Lower leg skin (tissue), 3 donors: ENCODE results near the gene CCDC149.

ENCODE experiments used
- POLR2A ChIP-seq, 2 donors: fragments of 450-650 bp; IDR thresholded peaks; one replicate each; pipeline ENCODE4 v1.6.1; 2016 to 2017; ENCODE audit warnings: antibody characterized with exemption in 2 of 2, mild to moderate bottlenecking in 1 of 2, moderate library complexity in 1 of 2
- TF ChIP-seq, protein P1 (sequence below), 3 donors: fragments of 450-650 bp; IDR thresholded peaks; one replicate each; pipeline ENCODE4 v1.5.1; 2016; ENCODE audit warnings: antibody characterized with exemption in 3 of 3, mild to moderate bottlenecking in 3 of 3, moderate library complexity in 2 of 3

DNA sequence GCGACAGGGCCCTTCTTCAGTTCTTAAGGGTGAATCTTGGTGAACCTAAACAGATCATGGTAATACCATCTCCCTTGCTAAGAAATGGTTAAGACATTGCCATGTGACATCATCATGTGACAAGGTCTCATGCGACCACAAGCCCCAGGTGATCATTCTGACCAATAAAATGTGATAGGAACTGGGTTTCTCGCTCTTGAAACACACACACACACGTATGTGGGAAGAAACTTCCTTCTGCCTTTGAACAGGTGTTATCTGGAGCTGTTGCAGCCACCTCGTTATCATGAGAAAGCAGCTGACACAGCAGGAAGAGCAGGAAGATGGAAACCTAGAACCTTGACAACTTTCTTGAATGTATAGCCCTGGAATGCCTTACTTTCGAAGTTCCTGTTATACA, 107.3 kb downstream of the CCDC149 start:
- TF ChIP-seq, protein P1, sequence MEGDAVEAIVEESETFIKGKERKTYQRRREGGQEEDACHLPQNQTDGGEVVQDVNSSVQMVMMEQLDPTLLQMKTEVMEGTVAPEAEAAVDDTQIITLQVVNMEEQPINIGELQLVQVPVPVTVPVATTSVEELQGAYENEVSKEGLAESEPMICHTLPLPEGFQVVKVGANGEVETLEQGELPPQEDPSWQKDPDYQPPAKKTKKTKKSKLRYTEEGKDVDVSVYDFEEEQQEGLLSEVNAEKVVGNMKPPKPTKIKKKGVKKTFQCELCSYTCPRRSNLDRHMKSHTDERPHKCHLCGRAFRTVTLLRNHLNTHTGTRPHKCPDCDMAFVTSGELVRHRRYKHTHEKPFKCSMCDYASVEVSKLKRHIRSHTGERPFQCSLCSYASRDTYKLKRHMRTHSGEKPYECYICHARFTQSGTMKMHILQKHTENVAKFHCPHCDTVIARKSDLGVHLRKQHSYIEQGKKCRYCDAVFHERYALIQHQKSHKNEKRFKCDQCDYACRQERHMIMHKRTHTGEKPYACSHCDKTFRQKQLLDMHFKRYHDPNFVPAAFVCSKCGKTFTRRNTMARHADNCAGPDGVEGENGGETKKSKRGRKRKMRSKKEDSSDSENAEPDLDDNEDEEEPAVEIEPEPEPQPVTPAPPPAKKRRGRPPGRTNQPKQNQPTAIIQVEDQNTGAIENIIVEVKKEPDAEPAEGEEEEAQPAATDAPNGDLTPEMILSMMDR (IDR thresholded peaks at IDR 0.05): no peak
- no peak for TF ChIP-seq POLR2A (IDR thresholded peaks at IDR 0.05)
